Kidney glomerular epithelial cell (primary cell): ENCODE data around the gene CKB.
A peak's percentile ranks its signal among the peaks of the same experiment; 100 is the strongest.

Experiments used
- DNase-seq: peaks from one replicate; lab custom pipeline; 2025; lab: John Stamatoyannopoulos, UW

The CKB gene

DNA sequence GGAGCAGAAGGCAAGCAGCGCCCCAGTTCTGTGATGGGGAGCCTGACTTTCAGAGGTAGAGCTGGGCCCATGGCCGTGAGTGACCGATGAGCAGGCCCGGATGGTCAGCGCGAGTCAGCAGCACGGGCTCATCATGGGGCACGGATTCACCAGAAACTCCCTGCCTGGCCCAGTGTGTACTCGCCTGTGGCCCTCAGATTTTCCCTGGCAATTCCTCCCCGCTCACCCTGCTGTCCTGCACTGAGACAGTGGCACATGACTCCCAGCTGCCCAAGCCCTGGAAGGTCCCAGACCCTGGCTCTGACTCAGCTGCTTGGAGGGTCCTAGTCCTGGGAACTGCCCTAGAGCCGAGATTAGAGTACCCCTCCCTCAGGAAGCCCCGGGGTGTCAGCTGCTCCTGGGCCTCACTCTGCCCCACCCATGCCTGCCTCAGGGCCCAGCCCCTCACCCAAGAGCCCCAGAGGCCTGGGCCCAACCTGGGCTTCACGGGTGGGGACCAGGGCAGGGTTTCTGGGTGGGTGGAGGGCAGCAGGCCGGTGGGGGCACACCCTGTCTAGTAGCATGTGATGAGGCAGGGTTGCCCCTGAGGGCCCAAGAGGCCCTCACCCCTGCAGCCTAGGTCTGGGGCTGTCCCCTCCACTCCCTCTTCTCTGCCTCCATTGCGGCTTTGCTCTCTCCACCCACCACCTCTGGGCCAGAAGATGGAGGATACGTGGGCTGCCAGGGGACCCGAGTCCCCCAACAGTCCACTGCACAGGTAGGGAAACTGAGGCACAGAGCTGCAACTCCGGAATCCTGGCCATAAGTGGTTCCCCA lies 14.8 kb upstream of the CKB start:
- DNase-seq = no peak

GRCh38 chr14:103536693-103537092 lies 14.1 kb upstream of the CKB start:
- DNase-seq = no peak

DNA sequence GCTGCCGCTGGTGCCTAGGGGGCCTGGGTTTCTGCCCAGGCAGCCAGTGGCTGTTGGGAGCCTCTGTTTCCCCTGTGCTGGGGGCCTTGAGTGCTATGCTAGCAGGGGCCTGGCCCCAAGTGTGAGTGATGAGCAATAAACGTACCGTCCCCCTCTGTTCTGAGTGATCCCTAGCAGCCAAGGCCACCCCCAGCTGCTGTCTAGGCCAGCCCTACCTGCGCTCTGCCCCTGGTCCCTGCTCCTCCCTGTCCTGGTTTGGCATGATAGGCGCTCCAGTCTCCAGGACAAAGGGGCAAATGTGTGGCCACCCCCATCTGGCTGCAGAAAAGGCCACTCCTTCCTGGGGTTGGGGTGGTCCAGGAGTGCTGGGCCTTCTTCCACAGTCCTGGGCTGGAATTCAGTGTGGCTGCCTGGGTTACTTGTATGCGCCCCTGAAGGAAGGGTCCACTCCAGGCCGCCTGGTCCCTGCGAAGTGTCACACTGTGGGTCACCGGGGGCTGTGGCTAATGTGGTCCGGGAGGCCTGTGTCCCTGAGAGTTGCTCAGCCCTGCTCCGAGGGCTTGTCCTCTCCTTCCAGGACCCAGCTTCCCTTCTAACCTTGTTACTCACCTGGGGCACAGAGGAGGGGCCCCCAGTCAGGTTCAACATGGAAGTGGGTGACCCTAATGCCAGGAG lies 13.4 kb upstream of the CKB start:
- no peak for DNase-seq

DNA sequence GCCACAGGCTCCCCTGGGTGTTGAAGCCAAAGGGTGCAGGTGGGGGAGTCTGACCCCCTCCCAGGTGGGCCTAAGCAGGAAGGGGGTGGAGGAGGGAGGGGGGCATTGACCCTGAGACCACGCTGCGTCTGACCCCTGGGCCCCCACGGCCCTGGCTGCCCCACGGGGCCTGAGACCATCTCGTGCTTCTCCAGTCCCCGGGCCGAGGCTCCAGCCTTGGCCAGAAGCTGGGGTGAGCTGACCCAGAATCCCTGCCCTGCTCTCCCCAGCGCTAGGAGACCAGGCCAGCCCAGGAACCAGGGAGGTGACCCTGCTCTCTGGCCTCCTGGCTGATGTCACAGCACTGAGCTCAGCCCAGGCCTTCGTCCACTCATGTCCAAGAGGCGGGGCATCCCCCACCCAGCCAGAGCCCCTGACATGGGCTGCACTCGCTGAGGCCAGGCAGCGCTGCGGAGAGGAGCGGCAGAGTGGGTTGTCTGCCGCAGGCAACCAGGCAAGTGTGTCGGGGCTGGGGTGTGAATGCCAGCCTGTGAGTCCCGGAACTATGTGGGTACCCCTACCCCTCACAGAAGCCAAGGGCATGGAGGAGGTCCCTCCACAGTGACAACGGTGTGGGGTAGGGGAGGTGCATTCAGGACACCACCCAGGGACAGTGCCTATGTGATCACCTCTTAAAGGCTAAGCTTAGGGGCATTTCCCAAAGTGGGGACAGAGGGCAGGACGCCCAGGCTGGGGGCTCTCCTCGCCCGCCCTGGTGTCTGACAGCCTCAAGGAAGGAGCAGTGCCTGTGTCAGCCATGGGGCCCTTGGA lies 12.7 kb upstream of the CKB start:
- no peak for DNase-seq

DNA sequence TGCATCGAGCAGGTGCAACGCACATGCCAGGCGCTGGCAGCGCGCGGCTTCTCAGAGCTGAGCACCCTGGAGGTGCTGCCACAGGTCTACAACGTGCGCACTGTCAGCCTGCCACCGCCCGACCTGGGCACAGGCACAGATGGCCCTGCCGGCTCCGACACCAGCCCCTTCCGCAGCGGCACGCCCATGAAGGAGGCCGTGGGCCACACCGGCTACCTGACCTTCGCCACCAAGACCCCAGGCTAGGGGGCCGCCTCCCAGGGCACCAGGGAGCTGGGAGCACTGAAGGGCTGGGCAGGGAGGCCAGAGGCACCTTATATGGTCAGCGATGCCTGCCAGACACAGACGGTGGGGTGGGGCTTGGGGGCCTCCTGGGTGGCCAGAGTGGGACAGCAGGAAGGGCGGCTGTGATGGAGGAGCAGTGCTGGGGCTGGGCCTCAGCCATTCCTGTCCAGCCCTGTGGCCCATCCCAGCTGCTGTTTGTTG lies 12.0 kb upstream of the CKB start:
- no peak for DNase-seq

DNA sequence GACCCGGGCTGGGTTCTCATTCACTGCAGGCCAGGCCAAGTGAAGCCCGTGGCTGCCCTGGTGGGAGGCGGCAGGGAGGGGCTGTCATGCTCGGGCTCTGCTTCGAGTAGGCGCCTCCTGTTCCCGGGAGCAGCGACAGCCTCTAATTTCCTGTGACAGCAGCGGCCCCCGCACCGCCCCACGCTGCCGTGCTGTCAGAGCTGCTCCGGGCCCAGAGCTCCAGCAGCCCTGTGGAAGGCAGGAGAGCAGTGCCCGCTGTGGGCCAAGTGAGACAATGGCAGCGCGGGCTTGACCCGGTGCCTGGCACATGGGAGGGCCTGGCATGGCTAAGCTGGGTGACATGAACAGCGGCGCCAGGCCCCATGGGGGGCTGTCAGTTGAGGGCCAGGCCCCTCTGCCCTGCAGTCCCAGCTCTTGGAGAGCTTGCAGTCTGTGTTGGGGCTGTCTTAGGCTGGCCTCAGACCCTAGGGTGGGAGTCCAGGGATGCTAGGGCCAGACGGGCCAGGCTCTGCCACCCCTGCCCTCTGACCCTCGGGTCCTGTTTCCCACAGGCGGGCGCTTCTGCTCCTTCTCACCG lies 11.5 kb upstream of the CKB start:
- DNase-seq = no peak

DNA sequence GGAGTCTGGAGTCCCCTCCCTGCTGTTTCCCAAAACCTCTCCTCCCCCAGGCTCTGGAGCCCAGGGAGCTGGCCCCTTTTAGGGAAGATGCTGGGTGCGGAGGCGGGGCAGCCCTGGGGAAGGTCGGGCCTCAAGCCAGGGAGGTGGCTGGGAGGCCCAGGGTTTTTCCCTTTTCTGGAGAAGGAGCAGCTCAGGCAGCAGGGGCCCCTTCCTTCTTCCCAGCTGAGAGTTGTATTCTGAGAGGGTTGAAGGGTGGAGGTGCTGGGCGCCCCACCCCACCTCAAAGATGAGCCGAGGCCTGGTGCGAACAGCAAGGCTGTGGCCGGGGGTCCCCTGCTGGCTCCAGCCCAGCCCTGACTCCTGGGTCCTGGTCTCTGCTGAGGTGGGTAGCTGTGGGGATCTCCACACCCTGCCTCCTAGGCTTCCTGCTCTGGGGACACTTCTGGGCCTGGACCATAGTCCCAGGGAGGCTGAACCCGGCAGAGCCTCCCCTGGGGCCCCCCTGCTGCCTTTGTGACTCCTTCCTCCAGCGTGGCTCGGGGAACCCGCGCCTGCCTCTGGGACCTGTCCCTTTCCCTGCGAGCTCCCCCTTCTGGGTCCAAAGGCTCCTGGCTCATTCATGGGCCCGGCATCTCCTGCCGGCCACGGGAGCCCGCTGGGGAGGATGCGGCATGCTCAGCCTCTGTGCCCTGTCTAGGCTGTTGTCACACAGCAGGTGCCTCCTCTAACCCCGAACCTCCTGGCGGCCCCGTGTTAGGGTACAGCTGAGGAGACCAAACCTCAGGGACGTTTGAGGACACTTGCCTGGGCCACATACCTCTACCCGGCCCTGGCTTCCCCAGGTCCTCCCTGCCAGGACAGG lies 10.7 kb upstream of the CKB start:
- DNase-seq = no peak

DNA sequence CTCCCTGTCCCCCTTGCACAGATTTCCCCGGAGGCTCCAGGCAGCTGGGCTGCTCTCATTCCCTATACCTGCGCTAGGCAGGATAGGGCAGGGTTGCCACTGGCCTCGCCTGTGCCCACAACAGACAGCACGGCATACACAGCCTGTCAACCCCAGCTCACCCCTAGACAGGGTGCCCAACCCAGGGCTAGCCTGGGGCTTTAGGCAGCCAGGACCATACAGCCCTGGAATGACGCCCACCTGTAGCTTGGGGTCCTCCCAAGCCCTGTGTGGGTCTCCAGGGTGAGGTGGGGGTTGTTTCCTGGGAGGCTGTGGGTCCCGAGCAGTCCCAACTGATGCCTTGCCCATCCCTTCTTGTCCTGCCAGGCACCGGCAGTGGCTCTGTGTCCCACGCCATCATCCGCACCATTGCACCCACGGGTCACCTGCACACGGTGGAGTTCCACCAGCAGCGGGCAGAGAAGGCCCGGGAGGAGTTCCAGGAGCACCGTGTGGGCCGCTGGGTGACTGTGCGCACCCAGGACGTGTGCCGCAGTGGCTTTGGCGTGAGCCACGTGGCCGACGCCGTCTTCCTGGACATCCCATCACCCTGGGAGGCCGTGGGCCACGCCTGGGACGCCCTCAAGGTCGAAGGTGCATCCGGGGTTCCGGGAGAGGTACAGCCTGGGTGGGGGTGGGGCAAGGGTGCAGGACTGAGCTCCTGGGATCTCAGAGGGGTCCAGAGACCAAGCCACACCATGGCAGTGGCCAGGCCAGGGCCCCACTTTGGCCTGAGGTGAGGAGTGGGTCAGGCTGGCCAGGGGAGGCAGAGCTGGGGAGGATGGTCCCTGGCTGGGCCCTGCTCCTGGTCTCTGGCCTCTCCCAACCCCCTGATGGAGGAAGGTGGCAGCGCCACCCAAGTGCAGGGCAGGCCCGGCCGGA lies 9.8 kb upstream of the CKB start:
- DNase-seq = no peak

- DNase-seq = no peak
Measured at GRCh38 chr14:103531421-103532215, 9.0 kb upstream of the CKB start.

DNA sequence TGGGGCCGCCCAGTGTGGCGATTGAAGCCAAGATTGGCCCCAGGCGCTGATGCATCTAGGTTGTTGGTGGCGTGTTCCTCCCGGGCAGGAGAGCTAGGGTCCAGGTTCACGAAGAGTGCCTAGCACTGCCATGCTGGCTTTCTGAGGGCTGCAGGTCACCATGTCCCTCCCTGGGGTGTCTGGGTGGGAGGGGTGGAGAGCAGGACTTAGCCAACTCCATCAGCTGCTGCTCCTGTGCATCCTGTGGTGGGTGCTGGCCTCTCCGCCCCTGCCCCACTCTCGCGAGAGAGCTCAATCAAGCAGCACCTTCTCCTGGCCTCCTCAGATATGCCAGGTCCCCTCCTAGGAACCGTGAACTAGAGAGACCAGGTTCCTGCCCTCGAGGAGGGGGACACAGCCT lies 8.2 kb upstream of the CKB start:
- DNase-seq = no peak

DNA sequence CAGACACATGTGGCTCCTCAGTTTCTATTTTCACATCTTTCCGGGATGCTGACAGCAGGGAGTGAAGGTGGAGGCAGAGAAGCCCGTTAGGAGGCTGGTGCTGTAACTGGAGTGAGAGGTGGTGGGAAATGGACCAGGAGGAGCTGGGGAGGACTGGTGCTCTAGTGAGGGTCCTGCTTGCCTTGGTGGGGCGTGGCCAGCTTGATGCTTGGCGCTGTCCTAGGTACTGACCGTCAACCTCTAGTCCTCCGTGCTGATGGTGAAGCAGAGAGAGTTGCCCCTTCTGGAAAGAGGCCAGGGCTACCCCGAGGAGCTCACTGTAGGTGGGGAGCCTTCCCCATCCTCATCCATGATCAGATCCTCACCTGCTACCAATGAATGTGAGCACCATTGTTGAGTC lies 7.8 kb upstream of the CKB start:
- DNase-seq = no peak

GRCh38 chr14:103529383-103530365 lies 7.0 kb upstream of the CKB start:
- no peak for DNase-seq

GRCh38 chr14:103528587-103529382 lies 6.2 kb upstream of the CKB start, which contains the start of gene TRMT61A:
TRMT61A (plus strand) TSS chr14:103529196; CDS start chr14:103529979, 783 bp downstream.
- DNase-seq = peak; percentile 48

DNA sequence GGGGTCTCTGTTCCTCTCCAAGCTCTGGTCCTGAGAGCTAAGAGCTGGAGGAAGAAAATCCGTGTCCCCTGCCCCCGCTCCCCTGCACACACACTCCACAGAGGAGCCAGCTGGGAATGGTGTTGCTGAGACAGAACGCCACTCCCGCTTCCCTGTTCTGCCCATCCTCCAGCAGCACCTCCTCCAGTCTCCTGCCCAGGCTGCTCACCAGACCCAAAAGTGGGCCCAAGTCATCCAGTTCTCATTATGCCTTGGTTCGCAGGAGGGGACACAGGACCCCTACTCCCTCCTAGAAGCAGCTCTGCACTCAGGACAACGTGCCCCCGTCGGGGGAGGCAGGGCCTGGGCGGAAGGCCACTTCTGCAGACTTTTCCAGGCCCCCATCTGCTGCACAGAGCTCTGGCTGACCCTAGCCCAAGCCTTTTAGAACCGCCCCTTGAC lies 5.5 kb upstream of the CKB start:
- DNase-seq = no peak

- DNase-seq = no peak
Measured at GRCh38 chr14:103527408-103528145, 4.9 kb upstream of the CKB start.

DNA sequence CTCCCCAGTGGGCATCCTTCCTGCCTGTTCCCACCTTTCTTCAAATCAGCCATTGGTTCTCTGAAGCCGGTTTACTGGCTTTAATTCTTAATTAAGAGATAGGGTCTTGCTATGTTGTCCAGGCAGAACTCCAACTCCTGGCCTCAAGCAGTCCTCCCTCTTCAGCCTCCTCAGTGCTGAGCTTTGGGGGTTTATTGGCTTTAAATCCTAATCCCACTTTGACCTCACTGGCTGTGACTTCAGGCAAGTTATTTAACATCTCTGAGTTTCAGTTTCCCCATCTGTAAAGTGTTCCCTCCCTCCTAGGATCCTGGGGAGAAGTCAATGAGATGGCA lies 4.3 kb upstream of the CKB start:
- no peak for DNase-seq
